ENCODE measurements around the gene ACCS. TPM values are rescaled to one million over a fixed set of nuclear protein-coding genes. Genes with fewer than 3 reads are reported as not detected.
A peak's percentile ranks its signal among the peaks of the same experiment; 100 is the strongest.

The ACCS gene
- total and polyA plus RNA-seq, 9 of the 15 experiments (the other 6 are each of a cell fraction or from before 2014, with no cell fraction given): 4.2 to 25.9 (median 16.3) TPM

DNA sequence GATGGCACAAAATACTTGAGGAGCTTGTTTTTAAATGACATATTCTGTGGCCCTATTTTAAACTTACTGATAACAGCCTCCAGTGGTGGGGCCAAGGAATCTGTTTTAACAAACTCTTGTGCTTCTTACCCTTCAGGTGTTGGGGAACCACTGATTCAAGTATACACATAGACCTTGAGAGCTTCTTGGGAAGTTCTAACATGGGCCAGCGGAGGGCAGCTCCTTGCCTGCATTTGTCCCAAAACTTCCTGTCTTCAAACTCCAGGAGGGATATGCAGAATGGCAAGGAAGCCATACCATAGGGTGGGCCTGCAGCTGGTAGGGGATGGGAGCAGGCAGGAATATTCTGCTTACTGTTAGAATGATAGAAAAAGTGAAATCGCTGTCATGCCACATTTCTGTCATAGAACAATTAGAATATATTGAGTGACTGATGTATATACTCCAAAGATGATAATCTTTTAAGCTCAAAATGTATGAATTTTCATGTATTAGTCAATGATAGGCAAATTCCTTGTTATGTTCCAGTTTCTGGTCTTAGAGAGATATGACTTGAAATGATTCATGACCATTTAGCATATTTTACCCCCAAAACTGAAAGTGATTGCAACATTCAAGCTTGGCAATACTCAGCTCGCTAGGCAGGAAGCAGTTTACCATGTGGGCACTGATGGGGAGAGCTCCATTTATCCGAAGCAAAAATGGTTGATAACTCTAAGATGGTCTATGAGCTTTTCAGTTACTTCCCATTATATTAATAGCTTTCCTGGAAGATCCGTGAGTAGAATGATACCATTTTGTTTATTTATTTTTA is 38.6 kb downstream of the ACCS start:
- Histone ChIP-seq H3K27ac (ENCODE audit: extremely low read depth, low read depth, low read length) (no peak overlapping the region), H3K9me1 (ENCODE audit: control insufficient read depth, insufficient read depth, low read length) (peaks cover 3% of the 10 kb centered on the region), H3K36me3 (ENCODE audit: control insufficient read depth, insufficient read depth, low read length) (peaks cover 33% of the 10 kb centered on the region), H3K79me2 (ENCODE audit: control insufficient read depth, insufficient read depth, low read length) (peaks cover 23% of the 10 kb centered on the region; the same call in 2 of the 3 replicates), H4K20me1 (replicated peaks; ENCODE audit: control insufficient read depth, insufficient read depth, low read length) (peaks cover 3% of the 10 kb centered on the region; the same call in 1 of the 2 replicates), H3K27me3 (ENCODE audit: control insufficient read depth in 2 of 2, insufficient read depth in 2 of 2, low read length in 2 of 2) (no peaks in the 10 kb centered on the region), H3K4me1 (replicated peaks in 1 of 2; ENCODE audit: control insufficient read depth in 2 of 2, insufficient read depth in 2 of 2, low read length in 2 of 2) (no peaks in the 10 kb centered on the region), H3K9ac (ENCODE audit: insufficient read depth in 1 of 2, low read depth in 2 of 2, low read length in 2 of 2) (no peak overlapping the region), H3K4me3 (no peak overlapping the region), H3K9me3 (replicated peaks; ENCODE audit: control insufficient read depth, insufficient read depth, low read depth, low read length) (no peaks in the 10 kb centered on the region), H3K4me2 (ENCODE audit: insufficient read depth, low read length) (no peak overlapping the region), H2AFZ (ENCODE audit: low read depth, low read length) (no peak overlapping the region)
- DNase-seq (ENCODE audit: extremely low read depth in 1 of 4, low spot score in 3 of 4) (peak in 1 of 4 experiments; percentile 12), ATAC-seq (peak; percentile 63), FAIRE-seq (no peak)
- intact Hi-C loops (cut with micrococcal nuclease): no loop called here
- ChIA-PET CTCF (ENCODE audit: low intra/inter-chr PET ratio) (no interaction called here), POLR2A (interaction anchor here (0.9 to 3.3 kb wide), 4 partner anchors 9 to 429 kb away, joined by 3 to 17 read pairs (median 6); partner anchors contain the start of gene EXT2)
- in situ Hi-C loops (cut with MboI): no loop called here
- WGBS (ENCODE audit: insufficient coverage, low coverage, missing lambda C conversion rate): 89% methylated on average over 5 of the region's 5 CpGs
- no TSS peak for BruUV-seq (replicated peaks)
- TF ChIP-seq EP400 (IDR thresholded peaks at IDR 0.05): no peak
- TF ChIP-seq, protein P1, sequence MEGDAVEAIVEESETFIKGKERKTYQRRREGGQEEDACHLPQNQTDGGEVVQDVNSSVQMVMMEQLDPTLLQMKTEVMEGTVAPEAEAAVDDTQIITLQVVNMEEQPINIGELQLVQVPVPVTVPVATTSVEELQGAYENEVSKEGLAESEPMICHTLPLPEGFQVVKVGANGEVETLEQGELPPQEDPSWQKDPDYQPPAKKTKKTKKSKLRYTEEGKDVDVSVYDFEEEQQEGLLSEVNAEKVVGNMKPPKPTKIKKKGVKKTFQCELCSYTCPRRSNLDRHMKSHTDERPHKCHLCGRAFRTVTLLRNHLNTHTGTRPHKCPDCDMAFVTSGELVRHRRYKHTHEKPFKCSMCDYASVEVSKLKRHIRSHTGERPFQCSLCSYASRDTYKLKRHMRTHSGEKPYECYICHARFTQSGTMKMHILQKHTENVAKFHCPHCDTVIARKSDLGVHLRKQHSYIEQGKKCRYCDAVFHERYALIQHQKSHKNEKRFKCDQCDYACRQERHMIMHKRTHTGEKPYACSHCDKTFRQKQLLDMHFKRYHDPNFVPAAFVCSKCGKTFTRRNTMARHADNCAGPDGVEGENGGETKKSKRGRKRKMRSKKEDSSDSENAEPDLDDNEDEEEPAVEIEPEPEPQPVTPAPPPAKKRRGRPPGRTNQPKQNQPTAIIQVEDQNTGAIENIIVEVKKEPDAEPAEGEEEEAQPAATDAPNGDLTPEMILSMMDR (IDR thresholded peaks at IDR 0.05 in 2 of 3, conservative IDR thresholded peaks at IDR 0.05 in 1 of 3; ENCODE audit: insufficient read depth in 2 of 3, low read depth in 1 of 3, low read length in 3 of 3): peak in 2 of 3 experiments; percentile 19 to 27; a peak in 1 of 6 replicates
- TF ChIP-seq RAD21 (CRISPR knock-in tag; conservative IDR thresholded peaks at IDR 0.05 in 1 of 2, IDR thresholded peaks at IDR 0.05 in 1 of 2): peak in 1 of 2 experiments; percentile 29; a peak in 1 of 4 replicates
